Stimulated activated CD4-positive, alpha-beta T cell treated with anti-CD3 and anti-CD28 coated beads, Interleukin-12 subunit alpha, Interleukin-12 subunit beta, amount 100 ng/mL, for 48 hours (primary cell): ENCODE results near the gene IRF2.
A peak's percentile ranks its signal among the peaks of the same experiment; 100 is the strongest.

ENCODE experiments used
- DNase-seq, 3 donors: peaks; one replicate each; pipeline ENCODE4 v3.0.0-alpha.2; 2020; ENCODE audit warnings: low read depth in 2 of 3, low spot score in 1 of 3

Gene IRF2

DNA sequence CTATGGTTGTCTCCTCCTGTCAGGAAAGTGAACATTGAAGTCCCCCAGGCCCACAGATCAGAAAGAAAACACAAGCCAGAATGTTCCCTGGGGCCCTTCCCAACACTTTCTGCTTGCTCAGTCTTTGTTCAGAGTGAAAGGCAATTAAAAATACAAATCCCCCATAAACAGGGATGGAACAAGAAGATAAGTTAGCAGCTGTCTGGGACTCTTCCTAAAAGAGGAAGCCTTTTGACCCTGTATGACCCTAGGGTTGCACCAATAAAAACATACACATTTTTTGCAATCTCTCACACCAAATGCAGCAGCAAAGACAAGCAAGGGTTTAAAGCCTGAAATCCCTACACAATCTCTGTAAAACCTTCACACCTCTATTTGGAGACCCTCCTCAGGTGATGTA lies 22.6 kb downstream of the IRF2 start:
- DNase-seq = no peak

DNA sequence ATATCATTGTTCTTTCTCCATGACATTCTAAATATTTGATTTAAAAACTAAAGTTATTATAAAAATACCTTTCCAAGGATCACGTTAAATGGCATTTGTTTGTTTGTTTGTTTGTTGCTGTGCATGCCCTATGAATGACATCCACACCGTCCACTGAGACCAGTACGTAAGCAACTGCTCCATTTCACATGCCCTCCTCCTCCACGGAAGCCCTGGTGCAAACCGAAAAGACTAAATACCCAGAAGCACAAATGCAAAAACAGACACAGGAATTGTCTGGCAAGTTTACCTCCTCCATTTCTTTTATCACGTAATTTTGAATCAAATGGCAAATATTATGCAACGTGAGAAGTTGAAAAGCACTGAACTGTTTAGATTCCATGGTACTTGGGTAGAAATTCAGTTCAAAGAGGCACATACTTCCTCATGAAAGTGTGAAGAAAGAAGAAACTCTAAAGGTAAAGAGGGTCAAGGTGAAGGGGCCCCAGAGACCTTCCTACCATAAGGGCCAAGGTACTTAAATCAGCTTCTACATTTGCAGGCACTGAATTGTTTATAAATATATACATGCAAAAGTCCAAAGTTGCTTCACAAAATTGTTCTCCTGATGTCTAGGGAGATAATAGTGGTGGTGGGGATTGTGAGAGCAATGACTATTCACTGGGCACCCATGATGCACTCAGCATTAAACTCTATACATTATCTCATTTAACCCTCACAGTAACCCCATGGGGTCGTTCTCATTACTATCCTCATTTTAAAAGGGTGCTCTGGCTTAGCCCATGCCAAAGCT lies 23.4 kb downstream of the IRF2 start:
- DNase-seq = no peak

DNA sequence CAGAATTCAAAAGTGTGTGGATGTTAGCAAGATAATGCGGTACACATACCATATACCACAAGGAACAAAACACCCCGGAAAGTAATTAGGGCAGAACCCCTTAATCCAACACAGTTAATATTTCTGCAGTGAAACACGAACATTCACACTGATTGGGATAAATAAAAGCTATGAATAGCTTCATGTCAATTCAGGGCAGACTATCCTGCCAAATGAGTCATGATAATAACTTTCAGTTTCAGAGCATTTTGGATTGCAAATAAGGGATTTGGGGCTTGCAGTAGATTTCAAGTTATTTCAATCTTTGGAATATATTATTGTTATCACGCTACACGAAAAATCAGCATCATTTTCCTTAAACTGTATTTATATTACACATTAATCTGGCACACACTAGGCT lies 24.3 kb downstream of the IRF2 start:
- DNase-seq = no peak

DNA sequence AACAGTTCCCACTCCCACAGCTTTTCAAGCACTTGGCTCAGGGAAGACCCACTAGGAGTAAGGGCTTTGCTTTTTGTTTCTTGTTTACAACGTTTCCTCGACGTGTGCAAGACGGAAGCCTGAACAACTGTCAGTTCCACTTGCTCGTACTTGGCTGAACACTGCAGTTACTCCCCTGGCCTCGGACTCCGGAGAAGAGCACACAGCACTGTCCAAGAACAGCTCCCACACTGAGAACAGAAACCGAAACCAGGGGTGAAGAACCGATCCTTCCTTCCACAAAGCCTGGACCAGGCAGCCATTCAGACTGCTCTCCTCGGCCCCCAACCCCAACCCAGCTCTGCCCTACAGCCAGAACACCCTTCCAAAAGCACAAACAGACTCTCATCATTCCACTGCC lies 25.5 kb downstream of the IRF2 start:
- DNase-seq = no peak

DNA sequence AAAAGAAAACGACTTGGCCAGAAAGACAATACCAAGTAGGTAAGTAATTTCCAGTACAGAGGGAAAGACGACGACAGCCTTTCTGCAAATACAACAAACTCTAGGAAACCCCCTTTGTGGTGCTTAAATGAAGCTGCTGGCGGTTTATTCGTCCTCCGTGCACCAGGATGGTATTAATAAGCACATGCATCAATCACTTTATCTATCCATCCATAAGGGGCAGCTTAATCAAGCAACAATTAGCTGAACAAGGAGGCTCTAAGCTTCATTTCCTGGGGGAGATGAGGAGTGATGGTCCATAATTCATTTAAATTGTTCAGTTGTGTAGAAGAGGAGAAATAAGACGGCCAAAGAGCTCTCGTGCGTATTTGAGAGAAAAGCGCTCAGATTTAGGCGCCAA lies 26.2 kb downstream of the IRF2 start:
- DNase-seq = no peak

DNA sequence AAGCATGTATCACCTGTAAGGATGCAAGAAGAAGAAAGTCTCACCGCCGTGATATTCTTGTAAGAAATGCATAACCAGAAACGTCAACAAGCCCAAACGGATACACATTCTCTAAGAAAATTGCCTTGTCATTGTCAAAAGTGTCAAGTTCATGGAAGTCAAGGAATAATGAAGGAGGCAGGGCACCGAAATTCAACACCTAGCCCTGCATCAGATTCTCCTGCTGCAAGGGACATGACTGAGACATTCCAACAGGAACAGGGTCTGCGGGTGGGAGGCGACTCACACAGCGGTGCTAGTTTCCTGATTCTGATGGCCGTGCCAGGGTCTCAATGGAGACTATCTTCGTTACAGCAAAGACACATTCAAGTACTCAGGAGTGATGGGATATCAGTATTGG lies 26.7 kb downstream of the IRF2 start:
- no peak for DNase-seq

DNA sequence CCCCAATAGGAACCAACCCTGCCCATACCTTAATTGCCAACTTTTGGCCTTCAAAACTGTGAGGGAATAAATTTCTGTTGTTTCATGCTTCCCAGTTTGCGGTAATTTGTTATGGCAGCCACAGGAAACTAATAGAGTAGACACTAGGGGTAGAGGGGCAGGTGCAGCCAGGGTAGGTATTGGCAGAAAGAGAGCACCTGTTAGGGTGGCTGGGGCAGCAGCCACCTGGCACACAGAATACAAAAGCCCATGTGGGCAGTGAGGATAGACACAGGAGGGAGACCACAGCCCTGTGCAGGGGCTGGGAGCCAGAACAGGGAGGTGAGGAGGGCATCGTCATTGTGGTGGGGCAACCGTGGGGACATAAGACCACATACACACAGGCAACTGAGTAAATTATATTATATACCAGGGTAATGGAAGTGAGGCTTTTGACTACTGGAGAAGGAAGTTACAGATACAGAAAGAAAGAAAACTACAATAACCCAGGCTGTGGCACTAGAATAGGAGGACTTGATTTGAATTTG lies 28.2 kb downstream of the IRF2 start:
- DNase-seq = no peak

DNA sequence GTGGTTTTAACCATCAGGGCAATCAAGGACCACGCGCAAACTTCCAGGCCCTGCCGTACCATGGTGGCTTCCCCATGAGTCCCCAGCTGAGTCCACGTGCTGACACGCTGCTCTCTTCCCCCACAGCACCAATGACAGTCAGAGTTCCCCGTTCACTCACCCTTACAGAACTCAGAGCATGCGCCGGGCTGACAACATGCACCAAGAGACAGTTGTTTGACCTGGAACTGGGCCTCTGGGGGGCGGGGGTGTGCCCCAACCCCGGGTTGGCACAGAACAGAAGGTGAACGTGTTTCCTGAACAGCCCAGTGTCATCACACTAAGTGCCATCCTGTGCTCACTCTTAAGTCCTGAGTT lies 29.4 kb downstream of the IRF2 start:
- DNase-seq = peak in 1 of 3 donors; percentile 12

DNA sequence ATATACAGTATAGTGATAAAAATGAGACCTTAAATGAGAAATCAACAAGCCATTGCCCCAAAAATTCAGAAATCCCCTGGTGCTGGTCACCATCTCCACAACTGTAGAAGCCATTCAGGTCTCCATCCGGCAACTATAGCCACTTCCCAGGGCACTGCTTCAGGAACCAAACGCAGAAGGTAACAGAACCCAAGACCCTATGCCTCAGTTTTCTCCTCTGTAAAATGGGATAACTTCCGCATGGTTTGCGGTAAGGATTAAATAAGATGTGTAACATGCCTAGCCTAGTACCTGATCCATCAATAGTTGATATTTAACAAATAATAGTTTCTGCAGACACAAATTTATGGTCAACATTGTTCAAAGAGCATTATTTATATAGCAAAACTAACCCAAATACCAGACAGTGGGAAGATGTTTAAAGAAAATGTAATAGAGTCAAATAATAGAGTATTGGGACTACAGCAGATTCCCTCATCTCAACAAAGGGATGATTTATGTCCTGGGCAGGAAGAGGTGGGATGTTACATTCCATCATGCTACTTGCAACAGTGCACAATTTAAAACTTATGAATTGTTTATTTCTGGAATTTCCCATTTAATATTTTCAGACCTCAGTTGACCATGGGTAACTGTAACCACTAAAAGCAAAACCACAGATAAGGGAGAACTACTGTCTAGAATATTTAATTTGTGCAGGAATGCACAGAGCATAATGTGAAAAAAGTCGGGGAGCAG lies 30.0 kb downstream of the IRF2 start:
- DNase-seq = no peak

DNA sequence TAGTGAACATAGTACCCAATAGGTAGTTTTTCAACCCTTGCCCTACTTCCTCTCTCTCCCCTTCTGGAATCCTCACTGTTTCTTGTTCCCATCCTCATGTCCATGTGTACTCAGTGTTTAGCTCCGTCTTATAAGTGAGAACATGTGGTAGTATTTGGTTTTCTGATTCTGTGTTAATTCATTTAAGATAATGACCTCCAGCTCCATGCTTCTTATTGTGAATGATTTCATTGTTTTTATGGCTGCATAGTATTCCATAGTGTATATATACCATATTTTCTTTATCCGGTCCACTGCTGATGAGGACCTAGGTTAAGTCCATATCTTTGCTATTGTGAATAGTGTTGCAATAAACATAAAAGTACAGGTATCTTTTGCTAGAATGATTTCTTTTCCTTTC lies 31.0 kb downstream of the IRF2 start:
- DNase-seq = no peak

DNA sequence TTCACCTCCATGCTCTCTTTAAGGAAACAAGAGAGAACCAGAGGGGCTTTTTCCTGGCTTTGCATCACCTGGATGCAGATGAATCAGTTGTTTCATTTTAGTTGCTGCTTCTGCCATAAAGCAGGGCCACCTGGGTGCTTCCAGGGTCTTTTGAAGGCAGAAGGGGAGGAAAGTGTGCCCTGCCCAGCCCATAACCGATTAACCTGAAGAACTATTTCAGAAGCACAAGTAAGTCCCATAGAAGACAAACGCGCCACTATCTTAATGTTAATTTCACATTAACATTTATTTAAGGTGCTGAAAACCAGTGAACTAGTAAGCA lies 32.1 kb downstream of the IRF2 start:
- no peak for DNase-seq

DNA sequence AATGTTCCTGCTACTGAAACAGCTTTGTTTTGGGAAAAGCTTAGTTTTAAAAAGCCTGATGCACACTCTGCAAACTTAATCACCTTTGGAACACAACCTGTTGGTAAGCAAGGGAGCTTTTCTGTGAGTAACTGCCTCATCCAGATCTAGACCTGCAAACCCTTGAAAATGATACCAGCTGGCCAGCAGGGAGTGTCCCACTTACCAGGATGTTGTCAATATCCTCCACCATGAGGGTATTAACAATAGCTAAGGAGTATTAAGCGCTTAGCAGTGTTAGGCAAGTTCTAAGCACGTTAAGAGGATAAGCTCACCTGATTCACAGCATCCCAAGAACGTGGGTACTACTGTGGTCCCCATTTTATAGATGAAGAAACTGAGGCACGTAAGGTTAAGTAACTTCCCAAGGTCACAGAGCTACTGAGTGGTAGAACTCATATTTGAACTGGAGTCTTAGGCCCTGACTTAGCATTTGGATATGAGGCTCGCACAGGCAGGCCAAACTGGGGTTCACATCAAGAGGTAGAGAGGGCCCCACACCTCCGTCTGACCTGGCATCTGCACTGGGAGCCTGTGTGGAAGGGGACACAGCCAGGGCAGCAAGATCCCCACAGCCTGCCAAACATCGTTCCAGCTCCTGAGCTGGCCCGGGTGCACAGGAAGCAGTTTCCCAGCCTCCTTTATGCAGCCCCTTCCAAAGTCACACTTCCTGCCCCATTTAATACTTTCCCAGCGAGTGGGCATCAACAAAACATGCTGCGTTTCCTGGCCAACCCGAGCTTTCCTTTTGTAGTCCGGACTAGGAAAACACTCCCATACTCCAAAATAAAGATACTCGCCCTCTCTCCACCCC lies 32.7 kb downstream of the IRF2 start:
- no peak for DNase-seq

DNA sequence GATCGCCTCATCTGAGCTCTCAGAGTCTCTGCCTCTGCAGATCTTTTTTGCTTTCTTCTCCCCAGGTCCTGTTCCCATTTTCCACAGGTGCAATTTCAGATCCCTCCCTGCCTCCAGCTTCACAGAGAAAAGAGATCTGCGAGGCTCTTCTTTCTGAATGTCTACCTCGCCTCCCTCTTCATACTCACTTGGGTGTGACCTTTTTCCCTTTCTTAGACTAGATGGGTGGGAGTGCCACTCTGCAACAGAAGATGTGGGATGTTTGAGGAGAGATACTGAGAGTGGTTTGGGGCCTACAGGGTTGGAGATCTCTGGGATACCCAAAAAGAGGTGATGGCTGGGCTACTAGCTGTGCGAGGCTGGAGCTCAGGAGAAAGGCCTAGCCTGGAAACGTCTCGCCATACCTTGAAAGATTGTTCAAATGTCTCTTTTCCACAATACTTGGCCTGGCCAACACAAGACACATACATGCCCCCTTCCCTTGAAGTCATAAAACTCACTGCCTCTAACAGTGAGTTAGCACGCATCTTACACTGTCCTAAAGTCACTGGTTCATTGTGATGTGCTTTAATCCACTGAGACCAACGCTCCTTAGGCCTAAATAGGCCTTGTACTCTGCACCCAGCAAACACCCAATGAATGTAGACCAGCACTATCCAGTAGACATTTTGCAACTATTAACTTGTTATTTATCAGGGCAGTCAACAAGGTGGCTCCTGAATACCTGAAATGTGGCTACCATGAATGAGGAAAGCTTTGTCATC lies 33.6 kb downstream of the IRF2 start:
- DNase-seq = no peak

DNA sequence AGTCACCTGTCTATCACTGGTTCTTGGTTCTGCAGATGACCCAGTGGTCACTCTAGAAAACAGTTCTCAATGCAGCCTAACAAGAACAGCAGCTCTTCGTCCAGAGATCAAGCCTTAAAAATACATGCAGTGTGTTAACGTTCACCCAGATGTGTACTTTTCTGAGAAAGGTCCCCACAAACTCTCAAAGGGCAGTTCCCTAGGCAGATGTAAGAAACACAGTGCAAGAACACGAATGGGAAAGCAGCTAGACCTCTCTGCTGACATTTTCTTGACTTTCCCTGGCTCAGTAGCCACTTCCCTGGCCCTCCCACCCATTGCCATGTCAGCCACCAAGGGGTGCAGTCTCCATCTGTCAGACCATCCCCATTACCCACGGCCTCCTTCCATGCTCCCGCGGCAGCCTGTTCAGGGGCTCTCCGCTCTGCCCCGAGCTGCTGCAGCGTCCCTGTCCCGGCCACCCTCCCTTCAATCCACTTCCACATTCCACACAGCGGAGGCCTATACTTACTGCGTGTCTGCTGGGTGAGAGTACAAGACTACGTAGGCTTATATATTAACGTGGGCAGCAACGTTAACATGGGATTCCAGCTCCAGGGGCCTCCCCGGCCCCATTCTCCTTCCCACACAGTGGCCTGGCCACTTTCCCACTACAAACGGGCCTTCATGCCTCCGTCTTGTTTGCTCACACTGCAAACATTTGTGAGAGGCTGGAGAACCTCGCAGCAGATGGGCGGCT lies 34.3 kb downstream of the IRF2 start:
- no peak for DNase-seq

DNA sequence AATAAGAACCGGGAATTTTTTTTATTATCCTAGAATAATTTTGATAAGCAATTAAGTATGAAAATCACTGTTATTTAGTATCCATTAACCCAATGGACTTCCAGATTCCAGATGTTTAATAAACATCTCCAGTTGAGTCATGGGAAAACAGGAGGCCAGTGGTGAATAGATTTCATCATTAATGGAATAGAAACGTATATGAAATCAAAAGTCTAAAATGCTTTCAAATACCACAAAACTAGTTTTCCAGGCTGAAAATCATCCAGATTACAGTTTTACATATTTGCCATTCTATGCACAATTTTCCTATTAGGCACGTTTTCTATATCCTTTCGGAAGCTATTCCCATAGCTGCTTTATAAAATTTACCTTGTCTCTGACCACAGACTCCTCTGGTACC lies 35.0 kb downstream of the IRF2 start:
- no peak for DNase-seq

DNA sequence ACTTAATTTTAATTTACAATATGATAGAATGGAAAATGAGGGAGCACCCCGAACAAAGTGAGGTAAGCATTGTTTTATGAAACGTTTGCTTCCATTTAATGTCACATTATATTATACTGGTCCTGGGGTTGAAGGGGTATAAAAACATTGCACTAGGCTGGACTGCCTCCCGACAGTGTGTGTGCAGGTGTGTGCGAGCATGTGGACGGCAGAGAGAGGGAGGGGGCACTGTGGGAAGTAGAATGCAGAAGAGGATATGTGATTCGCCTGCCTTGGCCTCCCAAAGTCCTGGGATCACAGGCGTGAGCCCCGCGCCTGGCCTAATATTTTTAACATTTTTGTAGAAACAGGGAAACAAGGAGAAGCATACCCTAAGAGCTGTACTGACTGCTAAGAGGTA lies 36.0 kb downstream of the IRF2 start:
- no peak for DNase-seq

DNA sequence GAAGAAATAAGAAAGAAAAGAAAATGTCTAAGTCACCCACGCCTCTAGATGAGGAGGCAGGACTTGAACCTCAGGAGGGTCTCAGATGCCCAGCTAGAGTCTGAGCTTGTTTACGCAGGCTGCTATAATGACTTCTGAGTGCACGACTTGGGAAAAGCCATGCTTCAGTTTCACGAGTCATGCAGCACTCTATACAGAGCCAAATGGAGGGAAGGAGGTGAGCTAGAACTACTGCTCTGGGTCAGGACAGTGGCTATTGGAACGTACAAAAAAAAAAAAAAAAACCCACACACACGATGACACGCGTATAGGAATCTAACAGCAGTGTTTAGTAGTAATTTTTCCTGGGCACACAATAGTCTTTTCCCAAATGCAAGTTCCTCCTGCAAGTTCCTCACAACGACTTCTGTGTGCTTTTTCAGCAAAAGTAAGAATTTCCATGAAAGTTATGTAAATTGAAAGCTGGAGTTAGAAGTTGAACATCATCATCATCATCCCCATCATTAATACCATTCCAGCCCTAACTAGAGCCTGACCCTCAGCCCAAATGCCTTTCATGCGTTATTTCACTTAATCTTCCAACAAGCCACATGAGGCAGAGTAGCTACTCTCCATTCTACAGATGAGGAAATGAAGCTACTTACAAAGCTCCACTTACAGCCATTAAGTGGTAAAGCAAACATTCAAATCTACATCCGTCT lies 36.6 kb downstream of the IRF2 start:
- no peak for DNase-seq

DNA sequence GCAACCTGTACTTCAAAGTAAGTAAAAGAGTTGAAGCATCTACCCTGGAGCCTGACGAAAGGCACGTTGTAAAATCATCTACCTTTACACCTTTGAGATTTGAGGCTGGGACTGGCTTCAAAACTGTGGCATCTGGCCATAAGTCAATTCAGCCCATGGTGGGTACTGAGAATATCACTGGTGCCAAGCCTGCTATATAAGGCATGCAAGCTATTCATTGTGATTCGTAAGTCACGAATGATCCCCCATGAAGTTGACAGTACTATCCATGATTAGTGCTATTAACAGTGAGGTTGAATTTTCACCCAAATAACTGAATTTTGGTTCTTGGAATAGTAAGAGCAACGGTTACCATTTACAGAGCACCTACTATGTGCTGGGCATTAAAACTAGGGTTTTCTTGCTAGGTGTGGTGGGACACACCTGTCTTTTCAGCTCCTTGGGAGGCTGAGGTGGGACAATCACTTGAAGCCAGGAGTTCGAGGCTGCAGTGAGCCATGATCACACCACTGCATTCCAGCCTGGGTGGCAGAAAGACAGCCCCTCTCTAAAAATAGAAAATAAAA lies 39.8 kb downstream of the IRF2 start:
- DNase-seq = no peak

DNA sequence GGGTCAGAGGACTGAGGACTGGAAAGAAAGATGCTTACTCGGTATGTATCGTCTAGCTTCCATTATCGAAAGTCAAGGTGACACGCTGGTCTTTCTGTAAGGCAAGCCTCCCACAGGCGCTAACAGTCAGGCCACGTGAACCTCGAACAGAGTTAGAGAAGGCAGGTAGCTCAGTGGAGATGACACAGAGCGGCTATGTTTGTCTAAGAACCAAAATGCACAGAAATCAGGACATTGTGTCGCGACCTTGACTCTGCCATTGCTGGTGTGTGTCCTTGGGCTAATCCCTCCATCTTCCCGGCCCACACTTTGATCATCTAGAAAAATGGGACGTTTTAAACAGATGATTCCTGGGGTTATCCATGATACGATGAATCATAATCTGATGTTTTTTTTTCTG lies 40.3 kb downstream of the IRF2 start:
- no peak for DNase-seq
